HFF-Myc (cell line): ENCODE results near the gene ITPKB.

ENCODE experiments used
- DNase-seq: peaks from one replicate; pipeline ENCODE4 v3.0.0-alpha.2; 2011; ENCODE audit warnings: low read depth; ENCODE audit errors: extremely low read depth
- H3K4me3 ChIP-seq: replicated peaks from 2 replicates; pipeline ENCODE4 v1.5.1; 2011; ENCODE audit warnings: low read depth, mild to moderate bottlenecking, control low read depth, low read length
- TF ChIP-seq, protein P1 (sequence below): IDR thresholded peaks from 2 replicates; pipeline ENCODE4 v1.5.1; 2012; ENCODE audit warnings: mild to moderate bottlenecking, low read depth, low read length, control low read depth; ENCODE audit errors: missing control alignments

The ITPKB gene

DNA sequence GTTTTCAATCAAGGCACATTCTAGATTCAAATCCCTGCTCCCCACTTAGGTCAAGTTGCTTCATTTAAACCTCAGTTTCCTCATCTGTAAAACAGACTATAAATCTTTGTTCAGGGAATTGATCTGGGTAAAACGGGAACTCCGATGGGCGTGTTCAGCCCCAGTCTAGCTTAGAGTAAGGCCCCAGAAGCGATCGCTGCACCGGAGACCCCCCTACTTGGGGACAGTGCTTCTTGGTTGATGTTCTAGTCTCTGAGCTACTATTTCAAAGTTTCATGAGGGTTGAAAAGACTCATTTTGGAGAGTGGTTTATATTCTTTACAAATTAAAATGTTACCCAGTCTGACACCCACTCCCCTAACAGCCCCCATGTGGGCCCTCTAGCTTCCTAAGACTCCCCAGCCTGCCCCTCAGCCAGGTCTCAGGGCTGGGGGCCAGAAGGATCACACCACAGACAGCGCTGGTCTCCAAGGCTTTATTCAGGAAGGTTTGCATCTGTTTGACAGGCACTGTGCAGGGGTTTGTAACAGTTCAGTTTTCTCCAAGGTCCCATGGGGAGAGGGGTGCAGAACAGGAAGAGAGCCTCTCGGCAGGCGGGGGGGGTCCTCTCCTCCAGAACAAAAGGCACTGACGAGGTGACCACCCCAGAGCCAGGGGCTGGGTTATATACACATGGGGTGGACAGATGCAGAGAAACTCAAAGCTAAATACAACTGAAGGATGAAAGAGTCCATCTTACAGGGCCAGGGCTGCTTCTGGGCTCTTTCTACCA lies 107.7 kb downstream of the ITPKB start:
- no peak overlapping the region for H3K4me3 ChIP-seq
- TF ChIP-seq, protein P1, sequence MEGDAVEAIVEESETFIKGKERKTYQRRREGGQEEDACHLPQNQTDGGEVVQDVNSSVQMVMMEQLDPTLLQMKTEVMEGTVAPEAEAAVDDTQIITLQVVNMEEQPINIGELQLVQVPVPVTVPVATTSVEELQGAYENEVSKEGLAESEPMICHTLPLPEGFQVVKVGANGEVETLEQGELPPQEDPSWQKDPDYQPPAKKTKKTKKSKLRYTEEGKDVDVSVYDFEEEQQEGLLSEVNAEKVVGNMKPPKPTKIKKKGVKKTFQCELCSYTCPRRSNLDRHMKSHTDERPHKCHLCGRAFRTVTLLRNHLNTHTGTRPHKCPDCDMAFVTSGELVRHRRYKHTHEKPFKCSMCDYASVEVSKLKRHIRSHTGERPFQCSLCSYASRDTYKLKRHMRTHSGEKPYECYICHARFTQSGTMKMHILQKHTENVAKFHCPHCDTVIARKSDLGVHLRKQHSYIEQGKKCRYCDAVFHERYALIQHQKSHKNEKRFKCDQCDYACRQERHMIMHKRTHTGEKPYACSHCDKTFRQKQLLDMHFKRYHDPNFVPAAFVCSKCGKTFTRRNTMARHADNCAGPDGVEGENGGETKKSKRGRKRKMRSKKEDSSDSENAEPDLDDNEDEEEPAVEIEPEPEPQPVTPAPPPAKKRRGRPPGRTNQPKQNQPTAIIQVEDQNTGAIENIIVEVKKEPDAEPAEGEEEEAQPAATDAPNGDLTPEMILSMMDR = no peak
- DNase-seq = no peak

DNA sequence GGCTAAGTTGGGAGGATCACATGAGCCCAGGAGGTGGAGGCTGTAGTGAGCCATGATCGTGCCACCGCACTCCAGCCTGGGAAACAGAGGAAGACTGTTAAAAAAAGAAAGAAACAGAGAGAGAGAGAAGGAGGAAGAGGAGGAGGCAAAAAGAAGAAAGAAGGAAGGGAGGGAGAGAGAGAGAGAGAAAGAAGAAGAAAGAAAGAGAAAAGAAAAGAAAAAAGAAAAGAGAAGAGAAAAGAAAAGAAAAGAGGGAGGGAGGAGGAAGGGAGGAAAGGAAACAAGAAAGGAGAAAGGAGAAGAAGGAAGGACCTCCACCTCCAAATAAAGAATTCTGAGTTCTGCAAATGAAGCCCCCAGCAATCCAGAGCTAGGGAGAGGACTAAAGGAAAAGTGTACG lies 108.5 kb downstream of the ITPKB start:
- TF ChIP-seq, protein P1 = no peak
- no peak overlapping the region for H3K4me3 ChIP-seq
- DNase-seq = no peak

DNA sequence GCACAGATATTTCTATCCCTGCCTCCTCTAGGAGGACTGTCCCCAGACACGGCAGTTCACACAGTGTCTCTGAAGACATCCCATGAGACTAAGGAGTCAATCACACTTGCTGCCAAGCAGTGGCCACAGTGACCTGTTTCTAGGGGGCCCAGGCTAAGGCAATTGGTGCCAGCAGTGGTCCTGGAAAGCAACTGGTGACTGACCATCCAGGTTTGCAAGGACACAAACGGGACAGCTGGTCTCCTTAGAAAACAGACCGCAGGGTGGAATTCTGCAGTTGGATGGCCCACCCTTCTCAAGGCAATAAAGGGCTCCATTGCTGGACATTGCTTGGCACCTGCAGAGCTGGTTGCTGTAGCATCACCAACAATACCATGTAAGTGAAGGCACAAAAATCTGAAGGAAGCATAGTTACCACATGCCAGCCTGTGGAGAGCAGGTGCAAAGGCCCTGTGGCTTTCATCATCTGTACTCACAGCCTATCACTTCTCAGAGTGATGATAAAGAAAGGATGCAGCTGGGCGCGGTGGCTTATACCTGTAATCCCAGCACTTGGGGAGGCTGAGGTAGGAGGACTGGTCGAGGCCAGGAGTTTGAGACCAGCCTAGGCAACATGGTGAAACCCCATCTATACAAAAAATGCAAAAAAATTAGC lies 109.1 kb downstream of the ITPKB start:
- H3K4me3 ChIP-seq = no peak overlapping the region
- TF ChIP-seq, protein P1 = no peak
- no peak for DNase-seq

DNA sequence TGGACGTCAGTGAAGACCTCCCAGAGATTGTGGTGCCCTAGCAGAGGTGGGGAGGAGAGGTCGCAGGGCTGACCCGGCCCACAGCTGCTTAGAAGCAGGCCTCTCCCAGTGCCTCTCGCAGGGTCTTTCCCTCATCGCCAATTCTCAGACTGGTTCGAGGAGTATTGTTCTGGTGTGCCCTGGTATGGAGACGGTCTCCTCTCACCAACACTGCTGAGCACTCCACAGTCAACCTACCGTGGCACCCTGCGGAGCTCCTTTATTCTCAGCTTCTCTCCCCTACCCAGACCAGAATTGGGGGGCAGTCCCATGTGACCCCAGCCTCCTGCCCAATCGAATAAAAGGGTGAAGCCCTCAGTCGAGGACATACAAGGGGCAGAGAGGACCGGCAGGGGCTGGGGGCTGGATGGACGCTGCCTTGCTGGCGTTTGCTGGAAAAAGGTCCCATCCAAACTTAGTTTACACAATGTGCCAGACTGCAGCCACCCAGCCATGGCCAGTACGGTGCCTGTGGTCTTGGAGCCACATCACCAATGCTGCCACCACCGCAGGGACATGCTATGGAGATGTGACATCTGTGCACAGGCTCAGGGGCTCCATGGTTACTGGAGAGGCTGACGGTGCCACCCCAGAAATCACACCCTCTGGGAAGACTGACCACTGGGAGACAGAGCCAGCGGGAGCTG lies 109.7 kb downstream of the ITPKB start:
- H3K4me3 ChIP-seq = no peak overlapping the region
- no peak for DNase-seq
- TF ChIP-seq, protein P1 = no peak

GRCh38 chr1:226628612-226629155 lies 110.4 kb downstream of the ITPKB start:
- H3K4me3 ChIP-seq = no peak overlapping the region
- TF ChIP-seq, protein P1 = no peak
- DNase-seq = no peak

- no peak for DNase-seq
- TF ChIP-seq, protein P1 = no peak
- H3K4me3 ChIP-seq = no peak overlapping the region
Measured at GRCh38 chr1:226627924-226628611, 111.0 kb downstream of the ITPKB start.
